Activated naive CD4-positive, alpha-beta T cell treated with anti-CD3 and anti-CD28 coated beads, Interleukin-2, amount 50 U/mL, for 72 hours (primary cell): ENCODE measurements around the gene PRKN. TPM values are rescaled to one million over a fixed set of nuclear protein-coding genes. Genes with fewer than 3 reads are reported as not detected.

ENCODE experiments used
- ATAC-seq, 2 donors: fragments of 150-1000 bp; cut with Tn5 transposase; 2 replicates each; pipeline ENCODE4 v1.10.0; 2021; ENCODE audit warnings: mild to moderate bottlenecking in 2 of 2, moderate library complexity in 2 of 2
- DNase-seq, 2 donors: peaks; one replicate each; pipeline ENCODE4 v3.0.0; 2021 to 2022; ENCODE audit warnings: low spot score in 2 of 2
- H3K27ac Mint-ChIP-seq, 2 donors: one replicate each; pipeline ENCODE4 v1.8.0; 2022; ENCODE audit warnings: mild to moderate bottlenecking in 2 of 2, mixed read lengths in 2 of 2
- H3K36me3 Mint-ChIP-seq, 2 donors: one replicate each; pipeline ENCODE4 v1.8.0; 2022; ENCODE audit warnings: mixed read lengths in 2 of 2
- H3K9me3 Mint-ChIP-seq, 2 donors: one replicate each; pipeline ENCODE4 v1.8.0; 2022; ENCODE audit warnings: mixed read lengths in 2 of 2
- total RNA-seq, 2 donors: library from RNA; stranded (reverse); gene quantifications; one replicate each; pipeline ENCODE4 v1.2.3, GENCODE V29; 2022

The PRKN gene
- total RNA-seq, 2 donors from 2014 or later: 0.57 to 4.1 TPM

GRCh38 chr6:162618448-162619002, 109.0 kb downstream of the PRKN start:
- Mint-ChIP-seq H3K9me3 (no peaks in the 10 kb centered on the region), H3K36me3 (peaks cover 0 to 5% of the 10 kb centered on the region in 2 donors), H3K27ac (no peak overlapping the region)
- DNase-seq: no peak
- ATAC-seq: no peak

GRCh38 chr6:162615016-162615705, 112.4 kb downstream of the PRKN start:
- Mint-ChIP-seq H3K27ac (no peak overlapping the region), H3K9me3 (no peaks in the 10 kb centered on the region), H3K36me3 (no peaks in the 10 kb centered on the region)
- ATAC-seq (no peak), DNase-seq (no peak)

GRCh38 chr6:162613310-162613709, 114.3 kb downstream of the PRKN start:
- DNase-seq: no peak
- Mint-ChIP-seq H3K27ac (no peak overlapping the region), H3K36me3 (no peaks in the 10 kb centered on the region), H3K9me3 (no peaks in the 10 kb centered on the region)
- no peak for ATAC-seq

- ATAC-seq (no peak), DNase-seq (no peak)
- H3K9me3 Mint-ChIP-seq: no peaks in the 10 kb centered on the region
- no peak overlapping the region for H3K27ac Mint-ChIP-seq
- H3K36me3 Mint-ChIP-seq: no peaks in the 10 kb centered on the region
Observed at GRCh38 chr6:162612613-162613012, 115.0 kb downstream of the PRKN start.

GRCh38 chr6:162610351-162610750, 117.2 kb downstream of the PRKN start:
- no peak for ATAC-seq
- no peaks in the 10 kb centered on the region for H3K36me3 Mint-ChIP-seq
- H3K27ac Mint-ChIP-seq: no peak overlapping the region
- no peaks in the 10 kb centered on the region for H3K9me3 Mint-ChIP-seq
- DNase-seq: no peak

- no peak for DNase-seq
- ATAC-seq: no peak
- no peak overlapping the region for H3K27ac Mint-ChIP-seq
- no peaks in the 10 kb centered on the region for H3K36me3 Mint-ChIP-seq
- no peaks in the 10 kb centered on the region for H3K9me3 Mint-ChIP-seq
Observed at GRCh38 chr6:162605881-162606280, 121.7 kb downstream of the PRKN start.

GRCh38 chr6:162603231-162604015, 124.1 kb downstream of the PRKN start:
- DNase-seq (no peak), ATAC-seq (no peak)
- Mint-ChIP-seq H3K27ac (no peak overlapping the region), H3K36me3 (no peaks in the 10 kb centered on the region), H3K9me3 (no peaks in the 10 kb centered on the region)

- H3K27ac Mint-ChIP-seq: no peak overlapping the region
- no peaks in the 10 kb centered on the region for H3K36me3 Mint-ChIP-seq
- ATAC-seq (no peak), DNase-seq (no peak)
- no peaks in the 10 kb centered on the region for H3K9me3 Mint-ChIP-seq
Observed at GRCh38 chr6:162602759-162603158, 124.8 kb downstream of the PRKN start.

- H3K9me3 Mint-ChIP-seq: no peaks in the 10 kb centered on the region
- DNase-seq: no peak
- ATAC-seq: no peak
- H3K36me3 Mint-ChIP-seq: no peaks in the 10 kb centered on the region
- no peak overlapping the region for H3K27ac Mint-ChIP-seq
Observed at GRCh38 chr6:162596676-162597075, 130.9 kb downstream of the PRKN start.

- H3K27ac Mint-ChIP-seq: no peak overlapping the region
- H3K36me3 Mint-ChIP-seq: no peaks in the 10 kb centered on the region
- DNase-seq (no peak), ATAC-seq (no peak)
- H3K9me3 Mint-ChIP-seq: no peaks in the 10 kb centered on the region
Observed at GRCh38 chr6:162591517-162591916, 136.0 kb downstream of the PRKN start.

- Mint-ChIP-seq H3K36me3 (no peaks in the 10 kb centered on the region), H3K9me3 (no peaks in the 10 kb centered on the region), H3K27ac (no peak overlapping the region)
- ATAC-seq: no peak
- no peak for DNase-seq
Observed at GRCh38 chr6:162581988-162582780, 145.4 kb downstream of the PRKN start.

- Mint-ChIP-seq H3K27ac (no peak overlapping the region), H3K36me3 (peaks cover 0 to 4% of the 10 kb centered on the region in 2 donors), H3K9me3 (peaks cover 0 to 4% of the 10 kb centered on the region in 2 donors)
- no peak for DNase-seq
- no peak for ATAC-seq
Observed at GRCh38 chr6:162580619-162581018, 146.9 kb downstream of the PRKN start.

- peaks cover 0 to 4% of the 10 kb centered on the region in 2 donors for H3K36me3 Mint-ChIP-seq
- H3K27ac Mint-ChIP-seq: no peak overlapping the region
- no peak for DNase-seq
- H3K9me3 Mint-ChIP-seq: peaks cover 0 to 4% of the 10 kb centered on the region in 2 donors
- no peak for ATAC-seq
Observed at GRCh38 chr6:162576016-162576415, 151.6 kb downstream of the PRKN start.

- ATAC-seq: no peak
- Mint-ChIP-seq H3K36me3 (peaks cover 13 to 19% of the 10 kb centered on the region in 2 donors), H3K9me3 (peaks cover 8 to 11% of the 10 kb centered on the region in 2 donors), H3K27ac (no peak overlapping the region)
- no peak for DNase-seq
Observed at GRCh38 chr6:162572240-162572639, 155.3 kb downstream of the PRKN start.

GRCh38 chr6:162568266-162568665, 159.3 kb downstream of the PRKN start:
- ATAC-seq: no peak
- H3K27ac Mint-ChIP-seq: no peak overlapping the region
- peaks cover 22 to 28% of the 10 kb centered on the region in 2 donors for H3K9me3 Mint-ChIP-seq
- no peak for DNase-seq
- peaks cover 23 to 41% of the 10 kb centered on the region in 2 donors for H3K36me3 Mint-ChIP-seq

- ATAC-seq: no peak
- no peak overlapping the region for H3K27ac Mint-ChIP-seq
- H3K9me3 Mint-ChIP-seq: peaks cover 16 to 21% of the 10 kb centered on the region in 2 donors
- H3K36me3 Mint-ChIP-seq: peaks cover 15 to 31% of the 10 kb centered on the region in 2 donors
- no peak for DNase-seq
Observed at GRCh38 chr6:162562041-162562440, 165.5 kb downstream of the PRKN start.

GRCh38 chr6:162560891-162561290, 166.7 kb downstream of the PRKN start:
- DNase-seq (no peak), ATAC-seq (no peak)
- no peak overlapping the region for H3K27ac Mint-ChIP-seq
- peaks cover 15 to 26% of the 10 kb centered on the region in 2 donors for H3K36me3 Mint-ChIP-seq
- peaks cover 14 to 18% of the 10 kb centered on the region in 2 donors for H3K9me3 Mint-ChIP-seq
